ENCODE measurements around the gene CDCP2.

GRCh38 chr1:54114001-54114400 lies 38.8 kb downstream of the CDCP2 start:
- TF ChIP-seq CTCF (IDR thresholded peaks at IDR 0.05) (no peak), EZH2 (IDR thresholded peaks at IDR 0.05; ENCODE audit: borderline replicate concordance, insufficient read depth, low read depth, low read length, poor library complexity, severe bottlenecking) (no peak)
